Lower lobe of right lung (tissue), 2 donors: ENCODE measurements around the gene KLHL24. TPM values are rescaled to one million over a fixed set of nuclear protein-coding genes. Genes with fewer than 3 reads are reported as not detected.

Experiments
- ATAC-seq, 2 donors: fragments of 200-7000 bp; cut with Tn5 transposase; one replicate each; pipeline ENCODE4 v1.9.1; 2020 to 2022; ENCODE audit warnings: mild to moderate bottlenecking in 2 of 2, moderate library complexity in 2 of 2
- DNase-seq: peaks from one replicate; pipeline ENCODE4 v3.0.0-alpha.2; 2020
- H3K27ac ChIP-seq: fragments of 200-600 bp; one replicate; pipeline ENCODE4 v1.8.0; 2022
- H3K27me3 ChIP-seq: fragments of 200-600 bp; one replicate; pipeline ENCODE4 v1.8.0; 2022; ENCODE audit warnings: low read depth
- H3K36me3 ChIP-seq: fragments of 200-600 bp; one replicate; pipeline ENCODE4 v1.8.0; 2022; ENCODE audit warnings: mild to moderate bottlenecking
- H3K4me1 ChIP-seq: fragments of 200-600 bp; one replicate; pipeline ENCODE4 v1.8.0; 2022
- H3K4me3 ChIP-seq: fragments of 200-600 bp; one replicate; pipeline ENCODE4 v1.8.0; 2022; ENCODE audit warnings: mild to moderate bottlenecking
- H3K9me3 ChIP-seq: fragments of 200-600 bp; one replicate; pipeline ENCODE4 v1.8.0; 2022
- intact Hi-C: fragments of 100-400 bp; cut with DNase I; formaldehyde crosslinking; loops from one replicate; pipeline ENCODE4 v1.11.0; 2022
- total RNA-seq: library from RNA; stranded (reverse); fragmentation: NEBNext Ultra II Directional; extraction: Animal tissue kit (Norgen Biotek cat#: 25700); gene quantifications from one replicate; pipeline ENCODE4 v1.2.1, GENCODE V29; 2021
- TF ChIP-seq, protein P1 (sequence below): fragments of 200-600 bp; IDR thresholded peaks from one replicate; pipeline ENCODE4 v1.8.0; 2022; ENCODE audit warnings: antibody characterized with exemption, mild to moderate bottlenecking
- donor health status: DM: no; HTN: yes; CAD: no; lungs with severe emphysema.

KLHL24 gene
- total RNA-seq, 1 donor from 2014 or later: 93.9 TPM

GRCh38 chr3:183697123-183697609 lies 61.7 kb downstream of the KLHL24 start:
- ATAC-seq (no peak), DNase-seq (no peak)
- Histone ChIP-seq H3K4me3 (peak overlapping the region; percentile 99), H3K27ac (peak overlapping the region; percentile 94), H3K4me1 (peaks cover 20% of the 10 kb centered on the region), H3K36me3 (peaks cover 5% of the 10 kb centered on the region), H3K27me3 (no peaks in the 10 kb centered on the region), H3K9me3 (no peaks in the 10 kb centered on the region)
- TF ChIP-seq, protein P1, sequence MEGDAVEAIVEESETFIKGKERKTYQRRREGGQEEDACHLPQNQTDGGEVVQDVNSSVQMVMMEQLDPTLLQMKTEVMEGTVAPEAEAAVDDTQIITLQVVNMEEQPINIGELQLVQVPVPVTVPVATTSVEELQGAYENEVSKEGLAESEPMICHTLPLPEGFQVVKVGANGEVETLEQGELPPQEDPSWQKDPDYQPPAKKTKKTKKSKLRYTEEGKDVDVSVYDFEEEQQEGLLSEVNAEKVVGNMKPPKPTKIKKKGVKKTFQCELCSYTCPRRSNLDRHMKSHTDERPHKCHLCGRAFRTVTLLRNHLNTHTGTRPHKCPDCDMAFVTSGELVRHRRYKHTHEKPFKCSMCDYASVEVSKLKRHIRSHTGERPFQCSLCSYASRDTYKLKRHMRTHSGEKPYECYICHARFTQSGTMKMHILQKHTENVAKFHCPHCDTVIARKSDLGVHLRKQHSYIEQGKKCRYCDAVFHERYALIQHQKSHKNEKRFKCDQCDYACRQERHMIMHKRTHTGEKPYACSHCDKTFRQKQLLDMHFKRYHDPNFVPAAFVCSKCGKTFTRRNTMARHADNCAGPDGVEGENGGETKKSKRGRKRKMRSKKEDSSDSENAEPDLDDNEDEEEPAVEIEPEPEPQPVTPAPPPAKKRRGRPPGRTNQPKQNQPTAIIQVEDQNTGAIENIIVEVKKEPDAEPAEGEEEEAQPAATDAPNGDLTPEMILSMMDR: no peak
- intact Hi-C loops: no loop called here

DNA sequence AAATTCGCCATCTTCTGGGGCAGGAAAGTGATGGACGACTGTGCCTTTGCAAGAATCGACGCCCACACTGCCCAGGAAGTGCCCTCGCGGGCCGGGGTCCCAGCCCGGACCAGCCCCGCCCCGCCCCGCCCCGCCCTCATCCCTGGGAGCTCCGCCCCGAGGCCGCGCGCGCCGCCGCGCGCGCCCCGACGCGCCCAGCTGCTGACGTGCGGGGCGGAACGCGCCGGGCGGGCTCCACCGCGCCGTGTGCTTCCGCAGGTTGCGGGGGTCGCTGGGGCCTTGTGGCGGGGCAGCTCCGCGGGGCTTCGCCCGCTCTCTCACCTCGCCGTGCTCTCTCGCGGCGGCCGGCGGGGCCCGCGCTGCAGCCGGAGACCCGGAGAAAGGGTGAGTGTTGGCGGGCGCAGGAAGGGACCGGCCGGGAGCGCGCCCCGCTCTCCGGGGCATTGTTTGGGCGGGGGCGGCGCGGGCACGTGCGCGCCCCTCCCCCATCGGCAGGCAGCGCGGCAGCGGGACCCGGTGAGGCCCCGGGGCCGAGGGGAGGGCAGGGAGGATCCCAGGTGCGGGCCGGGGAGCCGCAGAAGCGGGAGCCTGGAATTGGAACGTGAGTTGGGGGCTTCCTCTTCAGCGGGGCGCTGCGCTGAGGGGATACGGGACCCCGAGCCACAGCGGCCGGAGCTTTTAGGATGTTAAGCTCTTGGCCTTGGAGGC lies 62.3 kb downstream of the KLHL24 start, which contains the start of gene YEATS2:
Gene YEATS2, plus strand, starts transcription at position 188 of the 708 bp plus-strand sequence. CDS start 17,366 bp downstream, outside the sequence.
- peaks cover 20% of the 10 kb centered on the region for H3K4me1 ChIP-seq
- TF ChIP-seq, protein P1: no peak
- intact Hi-C loops: no loop called here
- no peaks in the 10 kb centered on the region for H3K27me3 ChIP-seq
- H3K4me3 ChIP-seq: peak within 1 kb of the TSS; percentile 99
- H3K27ac ChIP-seq: peak within 1 kb of the TSS; percentile 94
- ATAC-seq (peak; percentile 94), DNase-seq (peak; percentile 74)
- H3K36me3 ChIP-seq: peaks cover 6% of the 10 kb centered on the region
- H3K9me3 ChIP-seq: no peaks in the 10 kb centered on the region

DNA sequence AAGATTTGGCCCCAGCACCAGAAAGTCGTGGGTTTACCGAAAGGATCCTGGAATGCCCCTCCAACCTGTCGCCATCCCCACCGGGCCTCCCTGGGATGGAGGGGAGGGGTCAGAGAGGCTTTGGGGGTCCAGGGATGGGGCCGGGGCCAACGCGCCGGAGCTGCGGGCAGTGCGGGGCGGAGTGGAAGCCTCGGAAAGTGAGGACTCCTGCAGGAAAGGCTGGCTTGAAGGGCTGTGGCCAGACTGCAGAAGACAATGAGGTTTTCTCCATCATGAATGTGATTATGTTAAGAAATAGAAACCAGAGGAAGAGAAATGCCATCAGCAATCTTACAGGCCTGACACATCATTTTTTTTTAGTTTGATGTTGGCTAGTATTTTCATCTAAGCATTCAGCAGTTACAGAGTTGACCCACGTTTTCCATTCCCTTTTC lies 62.9 kb downstream of the KLHL24 start:
- ATAC-seq: peak; percentile 50 to 66
- TF ChIP-seq, protein P1: no peak

GRCh38 chr3:183698756-183699155 lies 63.3 kb downstream of the KLHL24 start:
- Histone ChIP-seq H3K27me3 (no peaks in the 10 kb centered on the region), H3K4me3 (peak overlapping the region; percentile 99), H3K27ac (peak overlapping the region; percentile 94), H3K36me3 (peaks cover 6% of the 10 kb centered on the region), H3K4me1 (peaks cover 20% of the 10 kb centered on the region), H3K9me3 (no peaks in the 10 kb centered on the region)
- TF ChIP-seq, protein P1: no peak
- intact Hi-C loops: no loop called here
- DNase-seq: no peak
- peak; percentile 44 to 50 for ATAC-seq

More for the DNA sequence above, 62.9 kb downstream of the KLHL24 start:
- DNase-seq: no peak
- intact Hi-C loops: no loop called here
- H3K27me3 ChIP-seq: no peaks in the 10 kb centered on the region
- H3K36me3 ChIP-seq: peaks cover 6% of the 10 kb centered on the region
- peaks cover 20% of the 10 kb centered on the region for H3K4me1 ChIP-seq
- H3K9me3 ChIP-seq: no peaks in the 10 kb centered on the region
- H3K27ac ChIP-seq: peak overlapping the region; percentile 94
- peak overlapping the region; percentile 99 for H3K4me3 ChIP-seq

DNA sequence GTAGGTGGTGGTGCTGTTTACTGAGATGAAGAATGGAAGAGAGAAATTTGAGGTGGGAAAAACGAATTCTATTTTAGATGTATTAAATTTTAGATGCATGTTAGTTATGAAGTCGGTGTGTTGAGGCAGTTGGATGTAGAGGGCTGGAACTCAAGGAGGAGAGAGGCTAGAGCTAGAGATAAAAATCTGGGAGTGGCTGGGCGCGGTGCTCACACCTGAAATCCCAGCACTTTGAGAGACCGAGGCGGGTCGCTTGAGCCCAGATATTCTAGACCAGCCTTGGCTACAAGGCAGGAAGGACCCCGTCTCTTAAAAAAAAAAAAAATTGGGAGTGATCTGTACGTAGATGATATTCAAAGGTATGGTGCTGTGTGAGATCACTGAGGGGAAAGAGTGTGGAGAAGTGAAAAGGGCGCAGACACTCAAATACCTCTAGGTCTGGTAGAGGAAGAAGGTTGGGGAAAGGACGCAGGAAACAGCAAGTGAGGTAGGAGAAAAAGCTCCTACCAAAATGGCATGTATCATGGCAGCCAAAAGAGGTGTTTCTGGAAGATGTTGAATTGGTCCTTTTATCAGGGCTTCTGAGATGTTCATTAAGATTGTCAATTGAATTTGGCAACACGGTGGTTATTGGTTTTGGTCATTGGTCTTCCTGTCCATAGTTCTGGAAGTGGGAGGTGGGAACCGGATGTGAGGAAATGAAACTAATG lies 64.0 kb downstream of the KLHL24 start:
- H3K4me3 ChIP-seq: peak overlapping the region; percentile 99
- H3K27me3 ChIP-seq: no peaks in the 10 kb centered on the region
- no peak for ATAC-seq
- peaks cover 20% of the 10 kb centered on the region for H3K4me1 ChIP-seq
- intact Hi-C loops: no loop called here
- DNase-seq: no peak
- H3K36me3 ChIP-seq: peaks cover 6% of the 10 kb centered on the region
- H3K27ac ChIP-seq: peak overlapping the region; percentile 94
- no peaks in the 10 kb centered on the region for H3K9me3 ChIP-seq
- TF ChIP-seq, protein P1: no peak
